ENCODE data around the gene KCNG2. TPM values are rescaled to one million over a fixed set of nuclear protein-coding genes. Genes with fewer than 3 reads are reported as not detected.
"Not testable (repeated sequence)": the region's sequence is repeated elsewhere in the genome, so short reads cannot be mapped to it uniquely, and the experiment has no call there.

The KCNG2 gene, protein sequence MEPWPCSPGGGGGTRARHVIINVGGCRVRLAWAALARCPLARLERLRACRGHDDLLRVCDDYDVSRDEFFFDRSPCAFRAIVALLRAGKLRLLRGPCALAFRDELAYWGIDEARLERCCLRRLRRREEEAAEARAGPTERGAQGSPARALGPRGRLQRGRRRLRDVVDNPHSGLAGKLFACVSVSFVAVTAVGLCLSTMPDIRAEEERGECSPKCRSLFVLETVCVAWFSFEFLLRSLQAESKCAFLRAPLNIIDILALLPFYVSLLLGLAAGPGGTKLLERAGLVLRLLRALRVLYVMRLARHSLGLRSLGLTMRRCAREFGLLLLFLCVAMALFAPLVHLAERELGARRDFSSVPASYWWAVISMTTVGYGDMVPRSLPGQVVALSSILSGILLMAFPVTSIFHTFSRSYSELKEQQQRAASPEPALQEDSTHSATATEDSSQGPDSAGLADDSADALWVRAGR
- total RNA-seq (2014; rRNA removed; shearing (Covaris generic)): 3.8 and 8.6 TPM in 2 replicates

DNA sequence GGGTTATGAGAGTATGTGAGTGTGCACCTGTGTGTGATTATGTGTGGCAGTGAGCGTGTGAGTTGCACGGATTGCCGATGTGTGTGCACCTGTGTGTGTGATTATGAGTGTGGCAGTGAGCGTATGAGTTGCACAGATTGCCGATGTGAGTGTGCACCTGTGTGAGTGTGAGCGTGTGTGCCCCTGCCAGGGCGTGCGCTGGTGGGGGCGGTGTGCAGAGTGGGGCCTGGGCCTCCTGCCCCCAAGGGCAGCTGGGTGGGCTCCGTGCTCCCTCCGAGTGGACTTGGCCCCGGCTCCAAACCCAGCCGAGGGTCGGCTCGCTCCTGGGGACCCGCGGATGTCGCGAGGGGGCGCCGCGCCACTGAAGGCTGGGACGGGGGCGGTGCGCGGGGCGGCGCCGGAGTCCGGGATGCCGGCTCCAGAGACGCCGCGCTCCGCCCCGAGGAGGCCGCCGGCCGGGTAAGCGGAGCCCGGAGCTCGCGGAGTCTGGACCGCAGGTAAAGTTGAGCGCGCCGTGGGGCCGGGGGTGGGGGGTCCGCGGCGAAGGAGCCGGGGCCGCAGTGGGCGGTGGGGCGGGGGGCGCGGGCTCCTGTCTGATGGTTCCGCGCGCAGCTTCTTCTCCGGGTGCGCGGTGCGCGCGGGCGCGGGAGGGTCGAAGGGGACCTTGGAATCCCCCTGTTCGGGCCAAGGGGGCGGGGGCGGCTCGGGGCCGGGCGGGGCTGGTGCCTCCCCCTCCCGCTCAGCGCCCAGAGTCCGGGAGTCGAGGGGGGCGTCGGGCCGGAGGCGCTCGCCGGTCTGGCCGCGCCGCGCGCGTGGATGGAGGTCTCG, at the start of gene KCNG2:
KCNG2 (plus strand) TSS at position 421 of the 828 bp plus-strand sequence. CDS start 65,730 bp downstream, outside the sequence.
- in situ Hi-C loops (cut with HindIII; ENCODE audit: low sequenced_read_pairs): no loop called here
- DNase-seq (ENCODE audit: low spot score): no peak

DNA sequence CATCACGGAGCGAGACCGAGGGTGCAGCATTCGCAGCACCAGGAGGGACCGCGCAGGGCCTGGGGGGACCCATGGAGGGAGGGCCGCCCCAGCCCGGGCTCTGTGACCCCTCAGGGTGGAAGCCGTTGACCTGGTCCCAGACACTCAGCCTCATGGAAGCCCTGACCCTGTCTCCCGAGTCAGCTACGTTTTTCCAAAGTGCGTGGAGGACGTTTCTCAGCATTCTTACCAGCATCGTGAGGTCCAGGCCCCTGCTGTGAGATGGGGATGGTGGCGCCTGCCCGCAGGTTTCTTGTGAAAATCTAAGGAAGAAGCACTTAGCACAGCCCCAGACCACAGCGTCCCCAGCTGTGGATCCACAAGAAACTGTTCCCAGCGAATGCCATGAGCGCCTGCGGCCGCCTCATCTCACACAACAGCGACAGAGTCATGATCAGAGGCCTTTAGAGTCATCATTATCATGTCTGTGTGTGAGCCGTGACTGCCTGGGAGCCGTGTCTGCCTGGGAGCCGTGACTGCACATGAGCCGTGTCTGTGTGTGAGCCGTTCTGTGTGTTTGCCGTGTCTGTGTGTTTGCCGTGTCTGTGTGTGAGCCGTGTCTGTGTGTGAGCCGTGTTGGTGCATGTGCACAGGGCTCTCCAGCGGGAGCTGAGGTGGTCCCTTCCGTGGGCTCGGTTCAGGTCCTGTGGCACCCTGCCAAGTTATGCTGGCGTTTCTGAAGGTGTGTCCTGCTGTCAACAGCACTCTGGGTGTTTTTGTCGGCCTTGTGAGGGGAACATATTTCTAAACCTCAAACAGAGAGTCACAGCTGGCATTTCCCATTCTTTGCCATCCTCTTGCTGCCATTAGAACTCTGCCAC, 49.2 kb upstream of the KCNG2 start:
- no peak for DNase-seq (ENCODE audit: low spot score)
- in situ Hi-C loops (cut with HindIII; ENCODE audit: low sequenced_read_pairs): no loop called here

DNA sequence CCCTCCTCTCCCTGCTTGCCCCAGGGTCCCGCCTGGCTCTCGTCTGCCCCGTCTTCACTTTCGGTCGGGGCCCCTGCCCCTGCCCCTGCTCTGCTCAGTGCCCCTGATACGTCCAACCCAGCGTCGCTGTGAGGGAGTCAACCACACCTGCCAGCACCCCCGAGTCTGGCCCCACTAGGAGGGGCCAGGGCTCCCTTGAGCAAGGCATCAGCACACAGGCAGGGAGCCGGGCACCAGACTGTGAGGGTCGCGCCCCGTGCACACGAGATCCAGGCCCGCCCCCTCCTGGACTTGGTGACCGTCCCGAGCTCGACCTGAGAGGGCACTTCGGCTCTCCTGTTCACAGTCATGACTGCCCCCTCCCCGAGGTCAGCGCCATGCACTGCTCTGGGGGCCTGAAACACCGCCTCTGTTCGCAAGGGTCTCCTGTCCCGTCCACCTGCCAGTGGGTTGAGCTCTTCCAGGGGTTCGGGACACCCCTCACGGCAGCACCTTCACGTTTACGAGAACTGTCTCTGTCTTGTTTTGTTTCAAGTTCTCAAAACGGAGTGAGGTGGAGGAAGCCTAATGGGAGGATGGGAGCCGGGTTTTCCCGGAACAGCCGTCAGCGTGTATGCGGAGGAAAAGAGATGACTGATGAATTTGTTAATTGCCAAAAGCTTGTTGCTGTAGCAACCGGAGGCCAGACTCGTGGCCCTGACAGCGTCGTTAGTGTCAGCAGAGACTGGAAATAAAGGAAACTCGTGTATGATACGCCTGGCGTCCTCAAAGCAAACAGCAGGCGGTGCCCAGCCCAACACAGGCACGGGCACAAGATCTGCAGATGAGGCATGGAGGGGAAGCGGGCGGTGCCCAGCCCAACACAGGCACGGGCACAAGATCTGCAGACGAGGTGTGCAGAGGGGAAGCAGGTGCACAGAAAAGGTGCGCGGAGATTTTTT, 48.2 kb upstream of the KCNG2 start:
- in situ Hi-C loops (cut with HindIII; ENCODE audit: low sequenced_read_pairs): no loop called here
- no peak for DNase-seq (ENCODE audit: low spot score)

DNA sequence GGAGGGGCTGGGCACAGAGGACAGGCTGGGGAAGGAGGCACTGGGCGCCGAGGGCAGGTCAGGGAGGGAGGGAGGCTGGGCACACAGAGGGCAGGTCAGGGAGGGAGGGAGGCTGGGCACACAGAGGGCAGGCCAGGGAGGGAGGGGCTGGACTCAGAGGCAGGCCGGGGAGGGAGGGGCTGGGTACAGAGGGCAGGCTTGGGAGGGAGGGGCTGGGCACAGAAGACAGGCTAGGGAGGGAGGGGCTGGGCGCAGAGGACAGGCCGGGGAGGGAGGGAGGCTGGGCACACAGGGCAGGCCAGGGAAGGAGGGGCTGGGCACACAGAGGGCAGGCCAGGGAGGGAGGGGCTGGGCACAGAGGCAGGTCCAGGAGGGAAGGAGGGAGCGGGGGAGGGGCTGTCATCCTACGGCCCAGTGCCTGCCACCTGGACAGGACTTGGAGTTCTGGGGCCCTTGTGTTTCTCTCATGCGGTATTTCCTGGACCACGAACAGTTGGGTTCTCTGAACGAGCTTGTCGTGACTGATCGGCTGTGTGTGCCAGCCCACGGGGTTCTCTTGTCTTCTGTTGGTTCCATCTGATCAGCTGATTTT, 46.7 kb upstream of the KCNG2 start:
- in situ Hi-C loops (cut with HindIII; ENCODE audit: low sequenced_read_pairs): no loop called here

DNA sequence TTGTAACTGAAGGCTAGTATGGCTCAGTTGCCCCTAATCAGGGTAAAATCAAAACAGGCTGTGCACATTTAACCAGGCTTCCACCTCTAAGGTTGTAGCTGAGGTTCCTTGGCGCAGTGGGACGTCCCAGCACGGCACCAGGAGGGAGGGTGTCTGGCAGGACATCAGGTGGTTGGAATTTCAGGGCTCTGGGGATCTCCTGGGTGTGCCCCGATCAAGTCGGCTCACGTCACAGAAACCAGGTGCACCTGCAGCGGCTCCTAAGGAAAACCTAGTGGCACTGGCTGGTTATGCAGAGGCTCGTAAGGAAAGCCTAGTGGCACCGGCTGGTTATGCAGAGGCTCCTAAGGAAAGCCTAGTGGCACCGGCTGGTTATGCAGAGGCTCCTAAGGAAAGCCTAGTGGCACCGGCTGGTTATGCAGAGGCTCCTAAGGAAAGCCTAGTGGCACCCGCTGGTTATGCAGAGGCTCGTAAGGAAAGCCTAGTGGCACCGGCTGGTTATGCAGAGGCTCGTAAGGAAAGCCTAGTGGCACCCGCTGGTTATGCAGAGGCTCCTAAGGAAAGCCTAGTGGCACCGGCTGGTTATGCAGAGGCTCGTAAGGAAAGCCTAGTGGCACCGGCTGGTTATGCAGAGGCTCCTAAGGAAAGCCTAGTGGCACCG, 45.7 kb upstream of the KCNG2 start:
- in situ Hi-C loops (cut with HindIII; ENCODE audit: low sequenced_read_pairs); DNase-seq (ENCODE audit: low spot score): not testable (repeated sequence)

More for the DNA sequence above, 46.7 kb upstream of the KCNG2 start:
- DNase-seq (ENCODE audit: low spot score): no peak

DNA sequence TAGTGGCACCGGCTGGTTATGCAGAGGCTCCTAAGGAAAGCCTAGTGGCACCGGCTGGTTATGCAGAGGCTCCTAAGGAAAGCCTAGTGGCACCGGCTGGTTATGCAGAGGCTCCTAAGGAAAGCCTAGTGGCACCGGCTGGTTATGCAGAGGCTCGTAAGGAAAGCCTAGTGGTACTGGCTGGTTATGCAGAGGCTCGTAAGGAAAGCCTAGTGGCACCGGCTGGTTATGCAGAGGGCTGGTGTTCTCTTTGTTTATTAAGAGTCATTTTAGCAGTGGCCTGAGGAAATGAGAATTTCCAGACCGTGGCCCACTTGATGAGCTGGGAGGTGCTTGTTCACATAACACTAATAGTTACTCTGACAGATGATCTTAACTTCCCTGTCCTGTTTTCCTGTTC, 44.8 kb upstream of the KCNG2 start:
- DNase-seq (ENCODE audit: low spot score); in situ Hi-C loops (cut with HindIII; ENCODE audit: low sequenced_read_pairs): not testable (repeated sequence)

DNA sequence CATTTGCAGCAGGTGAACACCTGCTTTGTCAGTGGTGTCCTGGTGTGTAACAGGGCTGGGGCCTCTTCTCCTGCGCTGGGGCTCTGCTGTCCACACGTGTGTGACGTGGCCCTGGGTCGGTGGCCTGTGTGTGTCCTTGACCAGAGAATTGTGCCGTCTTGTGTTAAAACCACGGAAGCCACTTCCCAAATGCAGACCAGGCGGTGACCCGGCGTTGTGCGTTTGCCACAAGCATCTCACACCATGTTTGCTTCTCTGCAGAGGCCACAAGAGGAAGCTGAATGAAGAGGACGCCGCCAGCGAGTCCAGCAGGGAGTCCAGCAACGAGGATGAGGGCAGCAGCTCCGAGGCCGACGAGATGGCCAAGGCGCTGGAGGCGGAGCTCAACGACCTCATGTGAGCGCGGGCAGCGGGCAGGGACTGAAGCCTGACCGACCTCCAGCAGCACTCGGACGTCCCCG, 44.3 kb upstream of the KCNG2 start:
- in situ Hi-C loops (cut with HindIII; ENCODE audit: low sequenced_read_pairs): no loop called here
- no peak for DNase-seq (ENCODE audit: low spot score)

DNA sequence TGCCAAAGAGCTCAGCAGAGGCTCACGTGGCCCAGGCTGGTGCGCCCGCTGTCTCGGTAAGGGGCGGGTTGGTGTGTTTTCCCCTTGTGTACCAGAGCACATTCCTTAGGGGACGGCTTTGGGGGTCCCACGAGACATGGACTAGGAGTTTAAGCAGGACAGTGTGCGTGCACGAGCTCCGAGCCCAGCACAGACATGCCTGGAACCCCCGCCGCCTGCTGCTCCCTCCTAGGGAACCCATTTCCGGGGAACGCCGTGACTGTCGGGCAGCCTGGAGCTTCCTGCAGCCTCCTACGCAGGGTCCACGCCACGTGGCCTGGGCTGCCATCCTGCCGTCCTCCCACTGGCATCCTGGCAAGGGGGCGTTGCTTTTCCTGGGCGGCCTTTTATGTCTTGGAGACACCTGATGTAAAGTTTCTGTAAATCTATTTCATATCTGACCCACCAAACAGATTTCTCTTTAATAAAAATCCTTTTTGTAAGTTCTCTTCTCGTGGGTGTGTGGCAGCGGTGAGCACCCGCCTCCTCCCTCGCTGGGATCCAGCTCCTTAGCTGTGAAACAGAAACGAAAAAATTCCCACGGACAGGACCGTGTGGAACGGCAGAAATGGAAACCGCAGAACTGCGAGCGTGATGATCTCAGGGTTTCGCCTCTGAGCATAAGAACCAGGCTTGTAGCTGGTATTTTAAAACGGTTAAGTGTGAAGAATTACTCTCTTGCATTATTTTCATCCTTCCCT, 43.5 kb upstream of the KCNG2 start:
- in situ Hi-C loops (cut with HindIII; ENCODE audit: low sequenced_read_pairs): no loop called here

DNA sequence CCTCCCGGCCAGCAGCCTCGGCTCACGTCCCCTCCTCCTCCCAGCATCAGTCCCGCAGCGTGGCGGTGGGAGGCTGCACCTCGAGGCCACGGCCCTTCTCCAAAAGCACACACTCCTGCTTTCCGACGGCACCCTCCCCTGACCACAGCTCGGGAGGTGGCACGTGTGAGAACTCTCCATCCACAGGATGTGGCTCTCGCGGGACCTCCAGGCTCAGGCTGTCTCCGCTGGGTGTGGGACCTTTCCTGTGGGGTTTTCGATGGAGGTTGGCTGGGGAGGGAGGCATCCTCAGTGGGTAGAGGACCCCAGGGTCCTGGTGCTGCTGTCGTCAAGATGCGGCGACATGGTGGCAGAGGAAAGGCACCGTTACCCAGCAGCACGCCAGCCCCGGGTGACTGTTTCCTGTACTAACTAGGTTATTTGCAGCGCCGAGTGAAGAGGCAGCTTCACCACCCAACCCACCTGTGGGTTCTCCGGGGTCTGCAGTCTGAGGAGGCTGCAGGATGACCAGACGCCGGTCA, 42.8 kb upstream of the KCNG2 start:
- no peak for DNase-seq (ENCODE audit: low spot score)
- in situ Hi-C loops (cut with HindIII; ENCODE audit: low sequenced_read_pairs): no loop called here

More for the DNA sequence above, 43.5 kb upstream of the KCNG2 start:
- DNase-seq (ENCODE audit: low spot score): no peak

DNA sequence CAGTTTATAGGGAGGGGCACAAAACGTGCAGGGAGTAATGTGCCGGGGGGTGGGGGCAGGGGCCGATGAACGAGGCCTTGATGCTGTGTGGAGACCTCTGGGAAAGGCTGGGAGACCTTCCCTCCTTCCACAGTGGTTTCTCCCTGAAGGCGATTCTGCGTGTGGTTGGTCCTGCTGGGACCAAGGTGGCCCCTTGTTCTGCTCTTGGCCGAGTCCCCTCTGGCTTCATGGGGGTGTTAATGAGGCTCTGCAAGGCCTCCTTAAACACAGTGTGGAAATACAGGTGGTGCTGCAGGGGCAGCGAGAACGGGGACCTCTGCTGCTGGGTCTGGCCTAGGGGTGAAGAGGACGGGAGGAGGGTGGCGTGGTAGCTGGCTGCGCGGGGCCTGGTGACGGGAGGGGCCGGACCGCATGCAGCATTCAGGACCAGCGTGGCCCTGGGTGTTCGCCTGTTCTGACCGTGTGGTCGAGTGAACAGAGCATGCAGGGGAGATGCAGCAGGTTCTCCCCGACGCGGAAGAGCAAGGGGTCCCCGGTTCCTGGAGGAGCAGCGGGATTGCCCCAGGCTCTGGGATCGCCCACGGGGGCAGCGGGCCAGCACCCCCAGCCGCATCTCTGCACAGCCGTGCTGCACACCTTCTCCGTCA, 42.1 kb upstream of the KCNG2 start:
- no peak for DNase-seq (ENCODE audit: low spot score)
- in situ Hi-C loops (cut with HindIII; ENCODE audit: low sequenced_read_pairs): no loop called here

DNA sequence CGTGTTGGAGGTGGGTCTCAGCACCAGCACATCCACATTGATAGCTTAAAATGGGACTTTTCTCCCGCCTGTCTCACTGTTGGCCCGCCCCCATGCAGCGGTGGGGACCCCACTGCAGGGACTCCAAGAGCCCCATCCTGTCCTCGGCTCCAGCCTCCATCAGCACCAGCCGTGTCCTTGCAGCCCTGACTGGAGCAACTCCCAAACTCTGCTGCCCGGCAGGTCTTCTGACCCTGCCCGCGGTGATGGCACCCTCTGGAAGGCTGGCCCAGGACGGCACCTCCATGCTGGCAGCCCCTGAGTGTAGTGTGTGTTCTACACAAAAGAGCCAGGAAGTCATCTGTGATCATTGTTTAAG, 41.6 kb upstream of the KCNG2 start:
- in situ Hi-C loops (cut with HindIII; ENCODE audit: low sequenced_read_pairs): no loop called here

DNA sequence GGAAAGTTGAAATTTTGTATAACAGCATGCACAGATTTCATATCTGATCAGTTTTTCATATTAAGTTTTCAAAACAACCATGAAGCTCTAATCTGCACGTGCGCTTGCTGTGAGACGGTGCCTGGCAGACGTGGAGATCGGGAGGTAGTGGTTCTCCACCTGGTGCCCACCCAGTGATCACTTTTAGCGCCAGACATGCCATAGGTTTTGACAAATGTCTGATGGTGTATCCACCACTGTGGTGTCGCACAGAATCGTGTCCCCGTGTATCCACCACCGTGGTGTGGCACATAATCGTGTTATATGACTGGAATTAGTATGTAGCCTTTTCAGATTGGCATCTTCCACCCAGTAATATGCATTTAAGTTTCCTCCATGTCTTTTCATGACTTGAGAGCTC, 40.9 kb upstream of the KCNG2 start:
- in situ Hi-C loops (cut with HindIII; ENCODE audit: low sequenced_read_pairs): no loop called here
- DNase-seq (ENCODE audit: low spot score): no peak

More for the DNA sequence above, 41.6 kb upstream of the KCNG2 start:
- no peak for DNase-seq (ENCODE audit: low spot score)

DNA sequence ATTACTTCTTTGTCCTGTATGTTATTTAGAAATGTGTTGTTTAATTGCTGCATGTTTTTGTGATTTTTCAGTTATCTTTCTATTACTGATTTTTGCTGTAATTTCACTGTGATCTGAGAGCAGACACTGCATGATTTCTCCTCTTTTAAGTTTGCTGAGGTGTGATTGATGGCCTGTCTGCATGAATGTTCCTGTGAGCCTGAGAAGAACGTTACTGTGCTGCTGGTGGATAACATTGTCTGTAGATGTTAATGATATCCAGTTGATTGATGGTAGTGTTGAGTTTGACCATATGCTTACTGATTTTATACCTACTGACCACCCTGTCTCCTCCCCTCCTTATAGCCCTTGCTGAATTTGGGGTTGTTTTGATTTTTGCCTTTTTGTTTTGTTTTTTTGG, 37.4 kb upstream of the KCNG2 start:
- no peak for DNase-seq (ENCODE audit: low spot score)
- in situ Hi-C loops (cut with HindIII; ENCODE audit: low sequenced_read_pairs): no loop called here

DNA sequence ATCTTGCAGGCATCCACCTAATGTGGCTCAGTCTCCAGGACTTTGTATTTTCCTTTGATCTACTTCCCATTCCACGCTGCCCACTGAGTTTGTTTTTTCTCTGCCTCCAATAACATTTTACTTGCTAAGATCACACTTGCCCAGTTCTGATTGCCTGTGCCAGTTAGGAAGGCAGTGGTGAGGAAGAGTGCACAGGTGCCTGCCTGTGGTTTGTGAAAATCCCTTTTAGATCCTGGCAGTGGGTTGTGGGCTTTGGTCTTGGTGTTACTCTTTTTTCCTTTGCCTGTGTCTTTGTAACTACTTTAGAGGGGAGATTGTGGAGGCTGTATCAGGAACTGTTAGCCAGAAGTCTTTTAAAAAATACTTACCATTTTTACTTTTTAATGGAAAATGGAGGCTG, 36.9 kb upstream of the KCNG2 start:
- in situ Hi-C loops (cut with HindIII; ENCODE audit: low sequenced_read_pairs): no loop called here
- DNase-seq (ENCODE audit: low spot score): no peak

DNA sequence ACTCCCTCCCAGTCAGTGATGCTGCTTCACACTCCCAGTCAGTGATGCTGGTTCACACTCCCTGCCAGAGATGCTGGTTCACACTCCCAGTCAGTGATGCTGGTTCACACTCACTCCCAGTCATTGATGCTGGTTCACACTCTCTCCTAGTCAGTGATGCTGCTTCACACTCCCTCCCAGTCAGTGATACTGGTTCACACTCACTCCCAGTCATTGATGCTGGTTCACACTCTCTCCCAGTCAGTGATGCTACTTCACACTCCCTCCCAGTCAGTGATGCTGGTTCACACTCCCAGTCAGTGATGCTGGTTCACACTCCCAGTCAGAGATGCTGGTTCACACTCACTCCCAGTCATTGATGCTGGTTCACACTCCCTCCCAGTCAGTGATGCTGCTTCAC, 34.3 kb upstream of the KCNG2 start:
- no peak for DNase-seq (ENCODE audit: low spot score)
- in situ Hi-C loops (cut with HindIII; ENCODE audit: low sequenced_read_pairs): no loop called here

DNA sequence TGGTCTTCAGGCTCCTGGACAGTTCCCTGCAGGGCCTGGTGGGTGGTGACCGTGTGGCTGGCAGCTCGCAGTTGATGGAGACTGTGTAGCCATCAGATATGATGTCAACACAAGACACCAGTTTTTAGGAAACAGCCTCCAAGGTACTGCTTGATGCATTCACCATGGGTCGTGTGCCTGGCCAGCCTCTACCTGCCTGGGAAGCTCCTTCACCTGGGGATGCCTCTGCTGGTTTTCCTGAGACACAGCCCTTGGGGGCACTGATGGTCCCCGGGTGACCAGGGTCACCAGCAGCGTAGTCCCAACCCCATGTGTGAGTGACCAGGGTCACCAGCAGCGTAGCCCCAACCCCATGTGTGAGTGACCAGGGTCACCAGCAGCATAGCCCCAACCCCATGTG, 33.6 kb upstream of the KCNG2 start:
- DNase-seq (ENCODE audit: low spot score): no peak
- in situ Hi-C loops (cut with HindIII; ENCODE audit: low sequenced_read_pairs): no loop called here
